ENCODE results near the gene BMPER.

DNA sequence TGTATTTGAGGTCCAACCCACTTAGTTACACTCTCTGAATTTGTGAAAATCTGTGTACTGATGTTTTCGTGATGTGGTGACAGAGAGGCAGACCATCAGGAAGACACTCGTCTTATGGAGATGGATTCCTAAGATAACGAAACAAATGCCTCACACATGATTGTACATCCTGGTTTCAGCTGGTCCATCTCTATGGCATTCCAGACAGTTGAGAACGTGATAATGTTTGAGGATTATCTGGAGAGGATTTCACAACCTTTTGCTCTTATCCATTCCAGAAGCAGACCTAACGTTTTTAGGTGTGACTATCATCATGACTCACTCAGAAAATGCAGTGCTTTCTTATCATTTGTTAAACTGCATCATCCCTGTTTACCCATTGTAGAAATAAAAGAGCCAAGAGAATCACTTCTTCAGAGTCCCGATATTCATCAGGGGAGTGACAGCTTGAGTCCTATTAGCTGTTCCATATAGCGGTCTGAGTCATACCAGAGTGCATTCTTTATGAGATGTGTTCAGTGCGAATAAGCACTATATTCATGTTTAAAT is 74.5 kb downstream of the BMPER start:
- TF ChIP-seq GATA3 (IDR thresholded peaks at IDR 0.05; ENCODE audit: low read depth, low read length) = no peak
- TF ChIP-seq GATA2 (IDR thresholded peaks at IDR 0.05; ENCODE audit: low read depth, low read length) = no peak

Measured in SH-SY5Y (cell line).